ENCODE data around the gene ZNF701.
A peak's percentile ranks its signal among the peaks of the same experiment; 100 is the strongest.
"Not testable (repeated sequence)": the region's sequence is repeated elsewhere in the genome, so short reads cannot be mapped to it uniquely, and the experiment has no call there.

The ZNF701 gene

GRCh38 chr19:52570000-52570861 is at the start of gene ZNF701:
TSS of gene ZNF701 (plus strand) at chr19:52570287. CDS start at chr19:52574148, 3,861 bp downstream.
- peak; percentile 88 for DNase-seq

GRCh38 chr19:52522551-52522950 is 47.5 kb upstream of the ZNF701 start:
- DNase-seq: no peak

- DNase-seq: no peak
These were observed 46.0 kb upstream of the ZNF701 start for GRCh38 chr19:52524086-52524485.

- peak; percentile 84 for DNase-seq
These were observed 42.7 kb upstream of the ZNF701 start, which contains the start of gene ZNF808 for GRCh38 chr19:52527134-52527955. TSS of gene ZNF808 (plus strand) at chr19:52527668. CDS start at chr19:52543285, 15,617 bp downstream.

- no peak for DNase-seq
These were observed 42.1 kb upstream of the ZNF701 start for GRCh38 chr19:52527956-52528351.

- DNase-seq: no peak
These were observed 37.6 kb upstream of the ZNF701 start for GRCh38 chr19:52532480-52532879.

GRCh38 chr19:52533901-52534300 is 36.2 kb upstream of the ZNF701 start:
- no peak for DNase-seq

- DNase-seq: not testable (repeated sequence)
These were observed 34.7 kb upstream of the ZNF701 start for GRCh38 chr19:52535385-52535770.

- no peak for DNase-seq
These were observed 34.2 kb upstream of the ZNF701 start for GRCh38 chr19:52535771-52536447.

- no peak for DNase-seq
These were observed 33.7 kb upstream of the ZNF701 start for GRCh38 chr19:52536448-52536800.

- not testable (repeated sequence) for DNase-seq
These were observed 31.3 kb upstream of the ZNF701 start for GRCh38 chr19:52538815-52539214.

- DNase-seq: not testable (repeated sequence)
These were observed 28.9 kb upstream of the ZNF701 start for GRCh38 chr19:52541176-52541575.

GRCh38 chr19:52541608-52542007 is 28.5 kb upstream of the ZNF701 start:
- no peak for DNase-seq

GRCh38 chr19:52542541-52542940 is 27.5 kb upstream of the ZNF701 start:
- DNase-seq: not testable (repeated sequence)

GRCh38 chr19:52542984-52543664 is 27.0 kb upstream of the ZNF701 start:
- DNase-seq: no peak

- no peak for DNase-seq
These were observed 15.7 kb upstream of the ZNF701 start for GRCh38 chr19:52554216-52554971.

- DNase-seq: no peak
These were observed 12.7 kb upstream of the ZNF701 start for GRCh38 chr19:52557231-52557995.

- DNase-seq: not testable (repeated sequence)
These were observed 11.2 kb upstream of the ZNF701 start for GRCh38 chr19:52558732-52559445.

GRCh38 chr19:52561611-52562010 is 8.5 kb upstream of the ZNF701 start:
- not testable (repeated sequence) for DNase-seq

- no peak for DNase-seq
These were observed 4.0 kb upstream of the ZNF701 start for GRCh38 chr19:52566121-52566520.

Measured in NCI-H345 (cell line).